Measurements from ENCODE around the gene LRIT2.

The LRIT2 gene

GRCh38 chr10:84232376-84232775 is 7.0 kb upstream of the LRIT2 start:
- Histone ChIP-seq H3K4me1 (ENCODE audit: control extremely low read depth in 1 of 4, control insufficient read depth in 4 of 4, insufficient read depth in 4 of 4, low read length in 3 of 4) (no peaks in the 10 kb centered on the region), H3K4me3 (ENCODE audit: control insufficient read depth in 1 of 7, extremely low read depth in 1 of 7, insufficient read depth in 4 of 7, low read depth in 2 of 7, low read length in 6 of 7) (no peak overlapping the region), H3K27me3 (replicated peaks in 2 of 5; ENCODE audit: control insufficient read depth in 4 of 5, insufficient read depth in 5 of 5, low read length in 4 of 5) (peaks cover 0 to 15% (median 4%) of the 10 kb centered on the region in 5 experiments), H3K27ac (ENCODE audit: insufficient read depth in 1 of 2, low read depth in 1 of 2, low read length in 2 of 2, poor library complexity in 1 of 2, severe bottlenecking in 2 of 2) (no peak overlapping the region), H3K36me3 (ENCODE audit: control insufficient read depth in 4 of 4, insufficient read depth in 4 of 4, low read length in 3 of 4) (no peaks in the 10 kb centered on the region), H3K9me3 (ENCODE audit: control extremely low read depth in 1 of 5, control insufficient read depth in 4 of 5, insufficient read depth in 2 of 5, low read depth in 1 of 5, low read length in 4 of 5) (peaks cover 0 to 2% (median 0%) of the 10 kb centered on the region in 5 experiments)
- POLR2A ChIA-PET = no interaction called here
- 98% methylated on average over 10 of the region's 10 CpGs for WGBS (ENCODE audit: insufficient coverage)
- CTCF ChIA-PET = interaction anchor here (0.7 kb wide), 1 partner anchor 9 kb away, joined by 4 read pairs; no protein-coding TSS in a partner anchor
- DNase-seq = no peak

DNA sequence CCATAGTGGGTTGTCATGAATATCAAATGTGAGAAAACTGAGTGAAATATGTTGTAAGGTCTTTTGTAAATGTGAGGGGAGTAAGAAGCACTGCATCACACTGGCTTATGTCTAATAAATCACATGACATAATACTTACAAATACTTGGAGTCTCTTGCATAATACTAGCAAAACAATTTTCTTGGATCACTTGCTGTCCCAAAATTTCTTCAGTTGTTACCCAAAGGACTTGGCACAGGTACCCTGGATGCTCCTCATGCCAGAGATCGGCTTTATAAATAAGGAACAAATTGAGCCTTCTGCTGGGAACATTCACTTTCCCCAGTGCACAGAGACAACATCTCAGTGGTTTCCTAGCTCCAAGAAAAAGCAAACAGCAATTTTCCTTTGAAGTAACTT is 5.0 kb upstream of the LRIT2 start:
- H3K36me3 ChIP-seq (ENCODE audit: control insufficient read depth in 4 of 4, insufficient read depth in 4 of 4, low read length in 3 of 4) = no peaks in the 10 kb centered on the region
- H3K4me3 ChIP-seq (ENCODE audit: control insufficient read depth in 1 of 7, extremely low read depth in 1 of 7, insufficient read depth in 4 of 7, low read depth in 2 of 7, low read length in 6 of 7) = no peak overlapping the region
- H3K27ac ChIP-seq (ENCODE audit: insufficient read depth in 1 of 2, low read depth in 1 of 2, low read length in 2 of 2, poor library complexity in 1 of 2, severe bottlenecking in 2 of 2) = no peak overlapping the region
- no peak for DNase-seq
- POLR2A ChIA-PET = no interaction called here
- H3K9me3 ChIP-seq (ENCODE audit: control extremely low read depth in 1 of 5, control insufficient read depth in 4 of 5, insufficient read depth in 2 of 5, low read depth in 1 of 5, low read length in 4 of 5) = no peaks in the 10 kb centered on the region
- WGBS (ENCODE audit: insufficient coverage) = 100% methylated on average over 1 of the region's 1 CpG
- CTCF ChIA-PET = no interaction called here
- H3K4me1 ChIP-seq (ENCODE audit: control extremely low read depth in 1 of 4, control insufficient read depth in 4 of 4, insufficient read depth in 4 of 4, low read length in 3 of 4) = no peaks in the 10 kb centered on the region
- H3K27me3 ChIP-seq (replicated peaks in 2 of 5; ENCODE audit: control insufficient read depth in 4 of 5, insufficient read depth in 5 of 5, low read length in 4 of 5) = peaks cover 0 to 9% (median 4%) of the 10 kb centered on the region in 5 experiments

DNA sequence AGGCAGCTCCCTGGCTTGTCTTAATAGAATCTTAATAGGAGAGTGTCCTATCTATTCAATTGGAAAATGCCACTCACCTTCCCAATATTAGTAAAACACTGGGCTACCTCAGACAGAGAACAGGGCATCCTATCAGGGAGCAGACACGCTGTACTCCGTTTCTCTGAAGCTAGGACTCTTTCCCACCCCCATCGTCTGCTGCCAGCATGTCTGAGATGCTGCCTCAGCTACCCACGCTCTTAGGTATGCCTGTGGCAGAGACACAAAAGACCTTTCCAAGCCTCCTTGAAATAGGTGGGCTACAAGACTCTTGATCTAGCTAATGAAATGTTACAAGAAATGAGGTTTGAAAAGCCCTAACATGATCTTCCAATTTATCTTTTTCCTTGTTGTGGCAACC is 2.5 kb upstream of the LRIT2 start:
- DNase-seq = no peak
- Histone ChIP-seq H3K4me3 (ENCODE audit: control insufficient read depth in 1 of 7, extremely low read depth in 1 of 7, insufficient read depth in 4 of 7, low read depth in 2 of 7, low read length in 6 of 7) (no peak overlapping the region), H3K9me3 (ENCODE audit: control extremely low read depth in 1 of 5, control insufficient read depth in 4 of 5, insufficient read depth in 2 of 5, low read depth in 1 of 5, low read length in 4 of 5) (no peaks in the 10 kb centered on the region), H3K27ac (ENCODE audit: insufficient read depth in 1 of 2, low read depth in 1 of 2, low read length in 2 of 2, poor library complexity in 1 of 2, severe bottlenecking in 2 of 2) (no peak overlapping the region), H3K4me1 (ENCODE audit: control extremely low read depth in 1 of 4, control insufficient read depth in 4 of 4, insufficient read depth in 4 of 4, low read length in 3 of 4) (no peaks in the 10 kb centered on the region), H3K36me3 (ENCODE audit: control insufficient read depth in 4 of 4, insufficient read depth in 4 of 4, low read length in 3 of 4) (no peaks in the 10 kb centered on the region), H3K27me3 (replicated peaks in 2 of 5; ENCODE audit: control insufficient read depth in 4 of 5, insufficient read depth in 5 of 5, low read length in 4 of 5) (peaks cover 0 to 12% (median 6%) of the 10 kb centered on the region in 5 experiments)
- POLR2A ChIA-PET = no interaction called here
- CTCF ChIA-PET = interaction anchor here (1.5 kb wide), 1 partner anchor 10 kb away, joined by 3 read pairs; no protein-coding TSS in a partner anchor
- WGBS (ENCODE audit: insufficient coverage) = 83% methylated on average over 4 of the region's 4 CpGs

DNA sequence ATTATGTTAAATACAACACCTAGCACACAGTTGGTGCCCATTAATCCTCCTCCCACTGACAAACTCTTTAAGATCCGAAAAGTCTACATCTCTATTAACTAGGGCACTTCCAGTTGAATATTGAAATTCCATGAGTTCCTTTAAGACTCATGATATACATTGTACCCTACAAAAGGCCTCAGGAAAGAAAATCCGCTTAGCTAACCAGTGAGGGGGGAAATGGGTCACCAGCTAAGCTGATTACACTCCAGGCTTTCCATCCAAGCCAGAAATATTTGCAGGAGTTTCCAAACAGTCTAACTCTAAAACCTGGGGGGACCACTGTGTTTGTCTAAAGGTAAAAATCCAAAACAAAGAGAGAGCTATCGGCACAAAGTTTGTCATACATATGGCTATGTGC is 1.3 kb upstream of the LRIT2 start:
- ChIA-PET CTCF (interaction anchor here (1.3 kb wide), 1 partner anchor 10 kb away, joined by 5 read pairs; no protein-coding TSS in a partner anchor), POLR2A (no interaction called here)
- Histone ChIP-seq H3K9me3 (ENCODE audit: control extremely low read depth in 1 of 5, control insufficient read depth in 4 of 5, insufficient read depth in 2 of 5, low read depth in 1 of 5, low read length in 4 of 5) (no peaks in the 10 kb centered on the region), H3K4me3 (ENCODE audit: control insufficient read depth in 1 of 7, extremely low read depth in 1 of 7, insufficient read depth in 4 of 7, low read depth in 2 of 7, low read length in 6 of 7) (no peak overlapping the region), H3K36me3 (ENCODE audit: control insufficient read depth in 4 of 4, insufficient read depth in 4 of 4, low read length in 3 of 4) (no peaks in the 10 kb centered on the region), H3K27ac (ENCODE audit: insufficient read depth in 1 of 2, low read depth in 1 of 2, low read length in 2 of 2, poor library complexity in 1 of 2, severe bottlenecking in 2 of 2) (no peak overlapping the region), H3K4me1 (ENCODE audit: control extremely low read depth in 1 of 4, control insufficient read depth in 4 of 4, insufficient read depth in 4 of 4, low read length in 3 of 4) (no peaks in the 10 kb centered on the region), H3K27me3 (replicated peaks in 2 of 5; ENCODE audit: control insufficient read depth in 4 of 5, insufficient read depth in 5 of 5, low read length in 4 of 5) (peaks cover 0 to 15% (median 6%) of the 10 kb centered on the region in 5 experiments)
- no peak for DNase-seq
- 86% methylated on average over 3 of the region's 3 CpGs for WGBS (ENCODE audit: insufficient coverage)

DNA sequence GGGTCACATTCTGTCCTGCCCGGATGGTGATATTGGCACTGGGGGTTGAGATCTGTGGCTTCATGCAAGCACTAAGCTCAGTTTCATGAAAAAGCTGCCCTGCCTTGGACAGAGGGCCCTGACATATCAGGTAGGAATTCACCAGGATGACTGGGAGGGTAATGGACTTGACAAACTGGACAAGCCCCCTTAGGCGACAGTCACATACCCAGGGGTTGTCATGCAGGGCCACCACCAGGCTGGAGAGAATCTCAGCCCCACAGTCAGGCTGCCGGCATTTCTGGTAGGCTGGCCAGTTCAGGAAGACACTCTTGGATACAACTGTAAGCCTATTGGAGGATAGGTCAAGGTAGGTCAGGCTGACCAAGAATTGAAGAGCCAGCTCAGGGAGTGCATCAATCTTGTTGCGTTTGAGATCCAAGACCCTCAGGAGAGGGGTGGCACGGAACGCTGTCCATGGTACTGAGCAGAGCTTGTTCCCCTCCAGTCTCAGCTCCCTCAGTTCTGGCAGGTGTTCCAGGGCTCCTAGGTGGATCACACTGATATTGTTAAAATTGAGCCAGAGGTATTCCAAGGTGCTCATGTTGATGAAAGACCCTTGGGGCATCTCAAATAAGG is 824 bp downstream of the LRIT2 start:
- Histone ChIP-seq H3K4me3 (ENCODE audit: control insufficient read depth in 1 of 7, extremely low read depth in 1 of 7, insufficient read depth in 4 of 7, low read depth in 2 of 7, low read length in 6 of 7) (no peak overlapping the region), H3K27me3 (replicated peaks in 2 of 5; ENCODE audit: control insufficient read depth in 4 of 5, insufficient read depth in 5 of 5, low read length in 4 of 5) (peaks cover 0 to 17% (median 2%) of the 10 kb centered on the region in 5 experiments), H3K27ac (ENCODE audit: insufficient read depth in 1 of 2, low read depth in 1 of 2, low read length in 2 of 2, poor library complexity in 1 of 2, severe bottlenecking in 2 of 2) (no peak overlapping the region), H3K9me3 (ENCODE audit: control extremely low read depth in 1 of 5, control insufficient read depth in 4 of 5, insufficient read depth in 2 of 5, low read depth in 1 of 5, low read length in 4 of 5) (no peaks in the 10 kb centered on the region), H3K36me3 (ENCODE audit: control insufficient read depth in 4 of 4, insufficient read depth in 4 of 4, low read length in 3 of 4) (no peaks in the 10 kb centered on the region), H3K4me1 (ENCODE audit: control extremely low read depth in 1 of 4, control insufficient read depth in 4 of 4, insufficient read depth in 4 of 4, low read length in 3 of 4) (no peaks in the 10 kb centered on the region)
- ChIA-PET POLR2A (no interaction called here), CTCF (no interaction called here)
- peak in 2 of 3 donors; percentile 32 to 33 for DNase-seq
- WGBS (ENCODE audit: insufficient coverage) = 48% methylated on average over 6 of the region's 6 CpGs

DNA sequence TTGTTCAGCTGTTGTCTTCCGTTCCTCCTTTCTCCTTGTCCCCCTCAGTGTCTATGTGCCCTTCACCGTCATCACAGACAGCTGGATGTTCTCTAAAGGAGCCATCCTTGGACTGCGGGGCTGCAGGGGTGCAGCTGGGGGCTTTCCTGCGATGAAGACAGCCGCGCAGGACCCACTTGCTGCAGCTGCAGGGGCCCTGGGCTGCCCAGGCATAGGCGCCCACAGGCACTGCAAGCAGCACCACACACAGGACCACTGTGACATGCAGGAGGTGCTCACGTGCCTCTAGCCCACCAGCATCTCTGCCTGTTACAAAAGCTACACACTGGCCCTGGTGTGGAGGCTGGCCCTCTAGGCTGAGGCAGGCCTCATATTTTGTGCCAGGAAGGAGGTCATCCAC is 3.4 kb downstream of the LRIT2 start:
- 95% methylated on average over 5 of the region's 8 CpGs for WGBS (ENCODE audit: insufficient coverage)

GRCh38 chr10:84217746-84218145 is 7.6 kb downstream of the LRIT2 start:
- no peak for DNase-seq
- H3K9me3 ChIP-seq (ENCODE audit: control extremely low read depth in 1 of 5, control insufficient read depth in 4 of 5, insufficient read depth in 2 of 5, low read depth in 1 of 5, low read length in 4 of 5) = peaks cover 0 to 3% (median 0%) of the 10 kb centered on the region in 5 experiments
- H3K4me1 ChIP-seq (ENCODE audit: control extremely low read depth in 1 of 4, control insufficient read depth in 4 of 4, insufficient read depth in 4 of 4, low read length in 3 of 4) = no peaks in the 10 kb centered on the region
- ChIA-PET CTCF (interaction anchor here (1.2 to 2.1 kb wide), 3 partner anchors 9 to 13 kb away, joined by 3 to 7 read pairs (median 3); no protein-coding TSS in a partner anchor), POLR2A (no interaction called here)
- WGBS (ENCODE audit: insufficient coverage) = 93% methylated on average over 4 of the region's 4 CpGs
- H3K27ac ChIP-seq (ENCODE audit: insufficient read depth in 1 of 2, low read depth in 1 of 2, low read length in 2 of 2, poor library complexity in 1 of 2, severe bottlenecking in 2 of 2) = no peak overlapping the region
- H3K27me3 ChIP-seq (replicated peaks in 2 of 5; ENCODE audit: control insufficient read depth in 4 of 5, insufficient read depth in 5 of 5, low read length in 4 of 5) = peaks cover 0 to 12% (median 0%) of the 10 kb centered on the region in 5 experiments
- no peaks in the 10 kb centered on the region for H3K36me3 ChIP-seq (ENCODE audit: control insufficient read depth in 4 of 4, insufficient read depth in 4 of 4, low read length in 3 of 4)
- no peak overlapping the region for H3K4me3 ChIP-seq (ENCODE audit: control insufficient read depth in 1 of 7, extremely low read depth in 1 of 7, insufficient read depth in 4 of 7, low read depth in 2 of 7, low read length in 6 of 7)

More for the DNA sequence above, 3.4 kb downstream of the LRIT2 start:
- Histone ChIP-seq H3K27me3 (replicated peaks in 2 of 5; ENCODE audit: control insufficient read depth in 4 of 5, insufficient read depth in 5 of 5, low read length in 4 of 5) (peaks cover 0 to 11% (median 0%) of the 10 kb centered on the region in 5 experiments), H3K4me3 (ENCODE audit: control insufficient read depth in 1 of 7, extremely low read depth in 1 of 7, insufficient read depth in 4 of 7, low read depth in 2 of 7, low read length in 6 of 7) (no peak overlapping the region), H3K4me1 (ENCODE audit: control extremely low read depth in 1 of 4, control insufficient read depth in 4 of 4, insufficient read depth in 4 of 4, low read length in 3 of 4) (no peaks in the 10 kb centered on the region), H3K9me3 (ENCODE audit: control extremely low read depth in 1 of 5, control insufficient read depth in 4 of 5, insufficient read depth in 2 of 5, low read depth in 1 of 5, low read length in 4 of 5) (peaks cover 0 to 3% (median 0%) of the 10 kb centered on the region in 5 experiments), H3K27ac (ENCODE audit: insufficient read depth in 1 of 2, low read depth in 1 of 2, low read length in 2 of 2, poor library complexity in 1 of 2, severe bottlenecking in 2 of 2) (no peak overlapping the region), H3K36me3 (ENCODE audit: control insufficient read depth in 4 of 4, insufficient read depth in 4 of 4, low read length in 3 of 4) (no peaks in the 10 kb centered on the region)
- POLR2A ChIA-PET = no interaction called here
- CTCF ChIA-PET = no interaction called here
- no peak for DNase-seq

Measured in common myeloid progenitor, CD34-positive (primary cell).